Mammary epithelial cell (primary cell): ENCODE measurements around the gene RNU6-8.

Experiments
- EZH2 ChIP-seq: IDR thresholded peaks from 2 replicates; pipeline ENCODE4 v1.6.1; 2012; ENCODE audit warnings: low read length, inconsistent platforms, borderline replicate concordance
- TF ChIP-seq, protein P1 (sequence below), 2 donors: IDR thresholded peaks in 1 of 2; conservative IDR thresholded peaks in 1 of 2; 2 replicates each; pipeline ENCODE4 v1.5.1; 2011 to 2012; ENCODE audit warnings: inconsistent platforms in 2 of 2, low read length in 2 of 2, mild to moderate bottlenecking in 2 of 2, control low read depth in 1 of 2, low read depth in 1 of 2; ENCODE audit not compliant: insufficient read depth in 1 of 2; ENCODE audit errors: extremely low read depth in 1 of 2

DNA sequence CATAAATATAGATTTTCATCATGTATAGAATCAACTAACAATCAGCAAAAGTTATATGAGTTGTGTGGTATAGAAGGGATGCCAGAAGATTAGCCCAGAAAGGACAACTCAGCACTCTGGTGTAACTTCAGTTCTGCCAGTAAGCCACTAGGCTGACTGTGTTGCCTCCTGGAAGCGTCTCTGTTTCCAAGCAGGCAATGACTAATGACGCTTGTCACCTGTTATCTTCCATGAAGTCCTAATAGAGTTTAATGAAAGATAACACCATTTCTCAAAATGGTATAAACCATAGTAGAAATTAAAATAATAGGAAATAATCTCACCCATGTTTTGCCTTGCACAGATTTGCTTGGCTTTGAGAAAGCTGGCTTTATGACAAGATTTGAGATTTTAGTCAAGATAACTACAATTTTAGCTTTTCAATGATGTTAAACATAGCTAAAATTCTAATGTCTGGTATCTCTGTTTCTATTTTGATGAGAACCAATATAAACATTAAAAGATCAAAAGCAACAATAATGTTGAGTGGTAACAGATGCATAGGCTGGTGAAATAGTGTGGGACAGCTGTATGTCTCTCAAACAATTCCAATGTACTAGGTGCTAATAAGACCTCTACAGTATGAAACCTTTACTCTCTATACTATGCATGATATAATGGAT is 10.2 kb downstream of the RNU6-8 start:
- TF ChIP-seq, protein P1, sequence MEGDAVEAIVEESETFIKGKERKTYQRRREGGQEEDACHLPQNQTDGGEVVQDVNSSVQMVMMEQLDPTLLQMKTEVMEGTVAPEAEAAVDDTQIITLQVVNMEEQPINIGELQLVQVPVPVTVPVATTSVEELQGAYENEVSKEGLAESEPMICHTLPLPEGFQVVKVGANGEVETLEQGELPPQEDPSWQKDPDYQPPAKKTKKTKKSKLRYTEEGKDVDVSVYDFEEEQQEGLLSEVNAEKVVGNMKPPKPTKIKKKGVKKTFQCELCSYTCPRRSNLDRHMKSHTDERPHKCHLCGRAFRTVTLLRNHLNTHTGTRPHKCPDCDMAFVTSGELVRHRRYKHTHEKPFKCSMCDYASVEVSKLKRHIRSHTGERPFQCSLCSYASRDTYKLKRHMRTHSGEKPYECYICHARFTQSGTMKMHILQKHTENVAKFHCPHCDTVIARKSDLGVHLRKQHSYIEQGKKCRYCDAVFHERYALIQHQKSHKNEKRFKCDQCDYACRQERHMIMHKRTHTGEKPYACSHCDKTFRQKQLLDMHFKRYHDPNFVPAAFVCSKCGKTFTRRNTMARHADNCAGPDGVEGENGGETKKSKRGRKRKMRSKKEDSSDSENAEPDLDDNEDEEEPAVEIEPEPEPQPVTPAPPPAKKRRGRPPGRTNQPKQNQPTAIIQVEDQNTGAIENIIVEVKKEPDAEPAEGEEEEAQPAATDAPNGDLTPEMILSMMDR (conservative IDR thresholded peaks at IDR 0.05 in 1 of 2, IDR thresholded peaks at IDR 0.05 in 1 of 2; ENCODE audit: extremely low read depth in 1 of 2, insufficient read depth in 1 of 2, low read depth in 1 of 2, low read length in 2 of 2), result no peak
- no peak for TF ChIP-seq EZH2
